Measurements from ENCODE around the gene PSMF1. TPM values are rescaled to one million over a fixed set of nuclear protein-coding genes. Genes with fewer than 3 reads are reported as not detected.

PSMF1 gene
- total and polyA plus RNA-seq, 9 of the 15 experiments (the other 6 are each of a cell fraction or from before 2014, with no cell fraction given) = 8.5 to 192 (median 33.2) TPM

DNA sequence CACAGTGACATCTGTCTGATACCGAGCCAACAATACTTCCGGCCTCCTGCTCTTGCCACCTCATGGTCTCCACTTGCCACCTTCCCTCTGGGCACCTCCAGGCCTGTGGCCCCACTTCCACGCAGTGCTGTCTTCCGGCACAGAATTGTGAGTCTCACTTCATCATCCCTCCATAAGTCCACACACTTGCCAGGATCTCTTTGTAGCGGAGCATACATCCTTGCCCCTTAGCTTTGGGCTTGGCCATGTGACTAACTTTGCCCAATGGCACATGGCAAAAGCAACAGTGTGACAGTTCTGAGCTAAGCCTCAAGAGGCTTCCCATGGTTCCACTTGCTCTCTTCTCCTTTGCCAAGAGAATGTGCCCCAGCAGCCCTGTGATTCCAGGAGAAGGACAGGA is 80.3 kb downstream of the PSMF1 start (continued):
- TF ChIP-seq, protein P1, sequence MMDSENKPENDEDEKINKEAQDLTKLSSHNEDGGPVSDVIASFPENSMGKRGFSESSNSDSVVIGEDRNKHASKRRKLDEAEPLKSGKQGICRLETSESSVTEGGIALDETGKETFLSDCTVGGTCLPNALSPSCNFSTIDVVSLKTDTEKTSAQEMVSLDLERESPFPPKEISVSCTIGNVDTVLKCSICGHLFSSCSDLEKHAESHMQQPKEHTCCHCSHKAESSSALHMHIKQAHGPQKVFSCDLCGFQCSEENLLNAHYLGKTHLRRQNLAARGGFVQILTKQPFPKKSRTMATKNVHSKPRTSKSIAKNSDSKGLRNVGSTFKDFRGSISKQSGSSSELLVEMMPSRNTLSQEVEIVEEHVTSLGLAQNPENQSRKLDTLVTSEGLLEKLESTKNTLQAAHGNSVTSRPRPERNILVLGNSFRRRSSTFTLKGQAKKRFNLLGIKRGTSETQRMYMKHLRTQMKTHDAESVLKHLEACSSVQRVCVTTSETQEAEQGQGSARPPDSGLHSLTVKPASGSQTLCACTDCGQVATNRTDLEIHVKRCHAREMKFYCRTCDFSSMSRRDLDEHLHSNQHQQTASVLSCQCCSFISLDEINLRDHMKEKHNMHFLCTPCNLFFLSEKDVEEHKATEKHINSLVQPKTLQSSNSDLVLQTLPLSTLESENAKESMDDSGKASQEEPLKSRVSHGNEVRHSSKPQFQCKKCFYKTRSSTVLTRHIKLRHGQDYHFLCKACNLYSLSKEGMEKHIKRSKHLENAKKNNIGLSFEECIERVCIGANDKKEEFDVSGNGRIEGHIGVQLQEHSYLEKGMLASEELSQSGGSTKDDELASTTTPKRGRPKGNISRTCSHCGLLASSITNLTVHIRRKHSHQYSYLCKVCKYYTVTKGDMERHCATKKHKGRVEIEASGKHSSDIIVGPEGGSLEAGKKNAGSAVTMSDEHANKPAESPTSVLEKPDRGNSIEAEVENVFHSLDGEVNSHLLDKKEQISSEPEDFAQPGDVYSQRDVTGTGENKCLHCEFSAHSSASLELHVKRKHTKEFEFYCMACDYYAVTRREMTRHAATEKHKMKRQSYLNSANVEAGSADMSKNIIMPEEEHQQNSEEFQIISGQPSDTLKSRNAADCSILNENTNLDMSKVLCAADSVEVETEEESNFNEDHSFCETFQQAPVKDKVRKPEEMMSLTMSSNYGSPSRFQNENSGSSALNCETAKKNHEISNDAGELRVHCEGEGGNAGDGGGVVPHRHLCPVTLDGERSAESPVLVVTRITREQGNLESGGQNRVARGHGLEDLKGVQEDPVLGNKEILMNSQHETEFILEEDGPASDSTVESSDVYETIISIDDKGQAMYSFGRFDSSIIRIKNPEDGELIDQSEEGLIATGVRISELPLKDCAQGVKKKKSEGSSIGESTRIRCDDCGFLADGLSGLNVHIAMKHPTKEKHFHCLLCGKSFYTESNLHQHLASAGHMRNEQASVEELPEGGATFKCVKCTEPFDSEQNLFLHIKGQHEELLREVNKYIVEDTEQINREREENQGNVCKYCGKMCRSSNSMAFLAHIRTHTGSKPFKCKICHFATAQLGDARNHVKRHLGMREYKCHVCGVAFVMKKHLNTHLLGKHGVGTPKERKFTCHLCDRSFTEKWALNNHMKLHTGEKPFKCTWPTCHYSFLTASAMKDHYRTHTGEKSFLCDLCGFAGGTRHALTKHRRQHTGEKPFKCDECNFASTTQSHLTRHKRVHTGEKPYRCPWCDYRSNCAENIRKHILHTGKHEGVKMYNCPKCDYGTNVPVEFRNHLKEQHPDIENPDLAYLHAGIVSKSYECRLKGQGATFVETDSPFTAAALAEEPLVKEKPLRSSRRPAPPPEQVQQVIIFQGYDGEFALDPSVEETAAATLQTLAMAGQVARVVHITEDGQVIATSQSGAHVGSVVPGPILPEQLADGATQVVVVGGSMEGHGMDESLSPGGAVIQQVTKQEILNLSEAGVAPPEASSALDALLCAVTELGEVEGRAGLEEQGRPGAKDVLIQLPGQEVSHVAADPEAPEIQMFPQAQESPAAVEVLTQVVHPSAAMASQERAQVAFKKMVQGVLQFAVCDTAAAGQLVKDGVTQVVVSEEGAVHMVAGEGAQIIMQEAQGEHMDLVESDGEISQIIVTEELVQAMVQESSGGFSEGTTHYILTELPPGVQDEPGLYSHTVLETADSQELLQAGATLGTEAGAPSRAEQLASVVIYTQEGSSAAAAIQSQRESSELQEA (IDR thresholded peaks at IDR 0.05; ENCODE audit: low read depth) = no peak
- TF ChIP-seq, protein P2, sequence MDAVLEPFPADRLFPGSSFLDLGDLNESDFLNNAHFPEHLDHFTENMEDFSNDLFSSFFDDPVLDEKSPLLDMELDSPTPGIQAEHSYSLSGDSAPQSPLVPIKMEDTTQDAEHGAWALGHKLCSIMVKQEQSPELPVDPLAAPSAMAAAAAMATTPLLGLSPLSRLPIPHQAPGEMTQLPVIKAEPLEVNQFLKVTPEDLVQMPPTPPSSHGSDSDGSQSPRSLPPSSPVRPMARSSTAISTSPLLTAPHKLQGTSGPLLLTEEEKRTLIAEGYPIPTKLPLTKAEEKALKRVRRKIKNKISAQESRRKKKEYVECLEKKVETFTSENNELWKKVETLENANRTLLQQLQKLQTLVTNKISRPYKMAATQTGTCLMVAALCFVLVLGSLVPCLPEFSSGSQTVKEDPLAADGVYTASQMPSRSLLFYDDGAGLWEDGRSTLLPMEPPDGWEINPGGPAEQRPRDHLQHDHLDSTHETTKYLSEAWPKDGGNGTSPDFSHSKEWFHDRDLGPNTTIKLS (IDR thresholded peaks at IDR 0.05; ENCODE audit: borderline replicate concordance, low read depth) = no peak
